GM12878 (cell line): Measurements from ENCODE around the gene BCAS3. TPM values are rescaled to one million over a fixed set of nuclear protein-coding genes. Genes with fewer than 3 reads are reported as not detected.

Source experiments
- ATAC-seq: fragments of 200-7000 bp; cut with Tn5 transposase; 3 replicates; pipeline ENCODE4 v1.9.1; 2020; ENCODE audit warnings: mild to moderate bottlenecking, moderate library complexity
- BruUV-seq: library from RNA; stranded (reverse); fragments of 400-500 nt; replicated peaks from 2 replicates; lab custom pipeline; 2021; lab: Mats Ljungman, UMichigan
- CTCF ChIA-PET: fragments of 300-600 bp; sonication (Branson Sonifier 250); formaldehyde crosslinking; extraction: SDS; loops from one replicate; lab custom pipeline; 2021; ENCODE audit warnings: inconsistent platforms; lab: Yijun Ruan, JAX
- POLR2A ChIA-PET: fragments of 350-600 bp; formaldehyde crosslinking; extraction: SDS; loops from one replicate; lab custom pipeline; 2021; ENCODE audit warnings: inconsistent platforms; lab: Charles Lee
- RAD21 ChIA-PET: fragments of 300-600 bp; sonication (Branson Sonifier 250); formaldehyde crosslinking; loops from one replicate; lab custom pipeline; 2023; ENCODE audit warnings: antibody characterized with exemption; ENCODE audit not compliant: unreplicated experiment; lab: Charles Lee
- SMC1A ChIA-PET: fragments of 300-600 bp; sonication (Branson Sonifier 250); formaldehyde crosslinking; loops from one replicate; lab custom pipeline; 2023; ENCODE audit not compliant: unreplicated experiment, uncharacterized antibody; lab: Charles Lee
- DNase-seq: peaks from one replicate; pipeline ENCODE4 v3.0.0-alpha.2; 2011; ENCODE audit warnings: low read depth, low spot score
- FAIRE-seq: peaks from 3 replicates; lab custom pipeline; 2011; peaks lifted over from hg19 to GRCh38; lab: Jason Lieb, UNC
- H2AFZ ChIP-seq: 2 replicates; pipeline ENCODE4 v1.6.0; 2011; ENCODE audit warnings: low read depth, low read length, control low read depth; ENCODE audit not compliant: control insufficient read depth
- H3K27ac ChIP-seq: 2 replicates; pipeline ENCODE4 v1.5.1; 2011; ENCODE audit warnings: control low read depth; ENCODE audit not compliant: control insufficient read depth, insufficient read depth
- H3K27me3 ChIP-seq, 2 experiments: replicated peaks in 1 of 2; 2 replicates each; pipeline versions ENCODE4 v1.6.0 to v1.6.1; 2011; ENCODE audit warnings: low read length in 1 of 2; ENCODE audit not compliant: control insufficient read depth in 2 of 2, insufficient read depth in 2 of 2
- H3K36me3 ChIP-seq, 2 experiments: 2 replicates each; pipeline ENCODE4 v1.5.1; 2011; ENCODE audit warnings: low read length in 1 of 2; ENCODE audit not compliant: control insufficient read depth in 2 of 2, insufficient read depth in 2 of 2
- H3K4me1 ChIP-seq: 2 replicates; pipeline ENCODE4 v1.6.1; 2011; ENCODE audit warnings: mild to moderate bottlenecking, low read length, moderate library complexity, mixed read lengths; ENCODE audit not compliant: control insufficient read depth, insufficient read depth
- H3K4me2 ChIP-seq: 2 replicates; pipeline ENCODE4 v1.6.0; 2011; ENCODE audit warnings: control low read depth; ENCODE audit not compliant: control insufficient read depth, insufficient read depth
- H3K4me3 ChIP-seq: fragments of 200-600 bp; sonication (generic); 2 replicates; pipeline ENCODE4 v1.5.1; 2016
- H3K79me2 ChIP-seq: 2 replicates; pipeline ENCODE4 v1.6.0; 2011; ENCODE audit warnings: low read length; ENCODE audit not compliant: control insufficient read depth, insufficient read depth
- H3K9ac ChIP-seq: 2 replicates; pipeline ENCODE4 v1.8.0; 2011; ENCODE audit warnings: low read length, control low read depth, mixed read lengths; ENCODE audit not compliant: control insufficient read depth, insufficient read depth
- H3K9me3 ChIP-seq: replicated peaks from 3 replicates; pipeline ENCODE4 v1.5.1; 2011; ENCODE audit warnings: mild to moderate bottlenecking, low read length; ENCODE audit not compliant: control insufficient read depth, insufficient read depth
- H4K20me1 ChIP-seq: 2 replicates; pipeline ENCODE4 v1.6.0; 2011; ENCODE audit not compliant: control insufficient read depth, insufficient read depth
- ATF7 ChIP-seq: fragments of 450-650 bp; IDR thresholded peaks from 2 replicates; pipeline ENCODE4 v1.6.1; 2016; ENCODE audit warnings: low read depth, mild to moderate bottlenecking
- BMI1 ChIP-seq: fragments of 450-650 bp; IDR thresholded peaks from 2 replicates; pipeline ENCODE4 v1.6.1; 2016; ENCODE audit warnings: mild to moderate bottlenecking, moderate library complexity, borderline replicate concordance
- CBFB ChIP-seq: IDR thresholded peaks from 2 replicates; pipeline ENCODE4 v1.6.1; 2016; ENCODE audit warnings: antibody characterized with exemption, low read depth
- CEBPB ChIP-seq, 2 experiments: fragments of 150-350 bp in 1 of 2; IDR thresholded peaks; 2 replicates each; pipeline ENCODE4 v1.6.1; 2012 to 2014; ENCODE audit warnings: low read depth in 2 of 2, low read length in 2 of 2, borderline replicate concordance in 1 of 2, inconsistent platforms in 1 of 2
- ETV6 ChIP-seq, 2 experiments: fragments of 450-650 bp in 1 of 2; IDR thresholded peaks in 1 of 2; conservative IDR thresholded peaks in 1 of 2; 2 replicates each; pipeline ENCODE4 v1.6.1; 2014; ENCODE audit warnings: antibody characterized with exemption in 1 of 2, borderline replicate concordance in 1 of 2, low read depth in 1 of 2, mild to moderate bottlenecking in 1 of 2, moderate library complexity in 1 of 2
- FOS ChIP-seq: IDR thresholded peaks from 3 replicates; pipeline ENCODE4 v1.6.1; 2011; ENCODE audit warnings: borderline replicate concordance; ENCODE audit not compliant: insufficient read length; ENCODE audit errors: extremely low read depth
- NFXL1 ChIP-seq: fragments of 450-650 bp; IDR thresholded peaks from 2 replicates; pipeline ENCODE4 v1.6.1; 2017; ENCODE audit warnings: antibody characterized with exemption, mild to moderate bottlenecking, borderline replicate concordance
- NR2C1 ChIP-seq: fragments of 450-650 bp; IDR thresholded peaks from 2 replicates; pipeline ENCODE4 v1.6.1; 2017; ENCODE audit warnings: antibody characterized with exemption, mild to moderate bottlenecking, moderate library complexity
- POU2F2 ChIP-seq: IDR thresholded peaks from 3 replicates; pipeline ENCODE4 v1.6.1; 2011; ENCODE audit warnings: low read depth, mild to moderate bottlenecking, low read length, borderline replicate concordance
- RFX5 ChIP-seq: IDR thresholded peaks from 2 replicates; pipeline ENCODE4 v1.6.1; 2011; ENCODE audit warnings: low read depth, low read length, improper control_type of control experiment
- TBL1XR1 ChIP-seq: IDR thresholded peaks from 2 replicates; pipeline ENCODE4 v1.6.1; 2012; ENCODE audit warnings: low read depth, low read length, improper control_type of control experiment
- ZBED1 ChIP-seq: IDR thresholded peaks from 2 replicates; pipeline ENCODE4 v1.6.1; 2016; ENCODE audit warnings: borderline replicate concordance
- WGBS: methylation state at CpG from one replicate; pipeline ENCODE4 v1.1.6; 2016; ENCODE audit warnings: low lambda C conversion rate; ENCODE audit not compliant: insufficient replicate concordance, insufficient coverage; ENCODE audit errors: missing lambda C conversion rate; 5-methylcytosine and 5-hydroxymethylcytosine counted together
- in situ Hi-C: fragments of 300-500 bp; cut with MboI; formaldehyde crosslinking; loops from 9 replicates; pipeline ENCODE4 v1.14.3; 2018; ENCODE audit warnings: mixed read lengths
- intact Hi-C: fragments of 100-400 bp; cut with micrococcal nuclease; formaldehyde crosslinking; loops from one replicate; pipeline ENCODE4 v1.14.2; 2022; ENCODE audit not compliant: unreplicated experiment
- polyA plus RNA-seq, 11 experiments: library from polyadenylated mRNA; depleted of rRNA in 4 of 11; unstranded in 6 of 11; stranded (reverse) in 5 of 11; fragments of >200 nt; fragmentation: Nextera tagmentation in 4 of 11; fragmentation: Illumina TruSeq in 1 of 11; extraction: Ambion mirVana in 4 of 11; extraction: Trizol in 1 of 11; gene quantifications; 1 replicate in 1 of 11; 2 replicates in 10 of 11; pipeline versions ENCODE4 v1.2.1 to v1.2.3, GENCODE V29; 2011 to 2016; ENCODE audit warnings: inconsistent platforms in 2 of 11, missing spikeins in 2 of 11, low read depth in 1 of 11
- total RNA-seq, 4 experiments: library from RNA; depleted of rRNA in 3 of 4; stranded (reverse); fragments of >200 nt in 3 of 4; fragmentation: Illumina TruSeq in 1 of 4; extraction: Trizol in 1 of 4; gene quantifications; 2 replicates each; pipeline versions ENCODE4 v1.2.1 to v1.2.3, GENCODE V29; 2013 to 2021
- TF ChIP-seq, protein P1 (sequence below): IDR thresholded peaks from 2 replicates; pipeline ENCODE4 v1.6.1; 2012; ENCODE audit warnings: low read depth, low read length, improper control_type of control experiment
- TF ChIP-seq, protein P2 (sequence below): fragments of 450-650 bp; IDR thresholded peaks from 2 replicates; pipeline ENCODE4 v1.6.1; 2017; ENCODE audit warnings: antibody characterized with exemption, mild to moderate bottlenecking, moderate library complexity
- TF ChIP-seq, protein P3 (sequence below), 3 experiments: IDR thresholded peaks in 2 of 3; conservative IDR thresholded peaks in 1 of 3; 2 replicates each; pipeline ENCODE4 v1.5.1; 2011; ENCODE audit warnings: low read depth in 3 of 3, low read length in 3 of 3, mild to moderate bottlenecking in 3 of 3, control low read depth in 2 of 3, moderate library complexity in 2 of 3, inconsistent platforms in 1 of 3, mixed read lengths in 1 of 3; ENCODE audit not compliant: control insufficient read depth in 2 of 3, insufficient read depth in 1 of 3; ENCODE audit errors: extremely low read depth in 1 of 3
- TF ChIP-seq, protein P4 (sequence below): fragments of 150-350 bp; IDR thresholded peaks from 2 replicates; pipeline ENCODE4 v1.6.1; 2014; ENCODE audit warnings: mild to moderate bottlenecking, low read depth, low read length

The BCAS3 gene
- total and polyA plus RNA-seq, 10 of the 15 experiments (the other 5 are each of a cell fraction or from before 2014, with no cell fraction given), result 2.1 to 11.0 (median 6.6) TPM

DNA sequence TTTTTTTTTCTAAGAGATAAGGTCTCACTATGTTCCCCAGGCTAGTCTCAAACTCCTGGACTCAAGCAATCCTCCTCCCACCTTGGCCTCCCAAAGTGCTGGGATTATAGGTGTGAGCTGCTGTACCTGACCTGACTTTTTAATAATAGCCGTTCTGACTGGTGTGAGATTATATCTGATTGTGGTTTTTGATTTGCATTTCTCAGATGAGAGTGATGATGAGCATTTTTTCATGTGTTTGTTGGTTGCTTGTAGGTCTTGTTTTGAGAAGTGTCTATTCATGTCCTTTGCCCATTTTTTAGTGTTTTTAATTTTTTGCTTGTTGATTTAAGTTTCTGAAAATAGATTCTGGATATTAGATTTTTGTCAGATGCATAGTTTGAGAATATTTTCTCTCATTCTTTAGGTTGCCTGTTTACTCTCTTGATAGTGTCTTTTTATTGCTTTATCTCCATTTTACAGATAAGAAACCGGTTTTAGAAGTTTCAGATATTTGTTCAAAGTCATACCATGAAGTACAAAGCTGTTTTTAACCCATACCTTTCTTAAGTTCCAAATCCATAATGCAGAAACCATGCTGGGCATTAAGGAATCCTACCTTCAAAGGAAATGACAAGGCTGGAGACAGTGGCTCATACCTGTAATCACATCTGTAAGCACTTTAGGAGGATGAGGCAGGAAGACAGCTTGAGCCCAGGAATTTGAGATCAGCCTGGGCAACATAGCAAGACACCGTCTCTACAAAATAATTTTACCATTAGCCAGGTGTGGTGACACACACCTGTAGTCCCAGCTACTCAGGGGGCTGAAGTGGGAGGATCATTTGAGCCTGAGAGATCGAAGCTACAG, 553.5 kb downstream of the BCAS3 start:
- ChIA-PET RAD21 (no interaction called here), SMC1A (no interaction called here), CTCF (interaction anchor here (0.6 kb wide), 1 partner anchor 21 kb away, joined by 3 read pairs; no protein-coding TSS in a partner anchor), POLR2A (interaction anchor here (0.7 kb wide), 1 partner anchor 1950 kb away, joined by 5 read pairs; no protein-coding TSS in a partner anchor)
- Histone ChIP-seq H3K4me3 (no peak overlapping the region), H3K9ac (no peak overlapping the region), H4K20me1 (no peaks in the 10 kb centered on the region), H3K4me2 (no peak overlapping the region), H3K36me3 (no peaks in the 10 kb centered on the region), H3K27me3 (no peaks in the 10 kb centered on the region), H3K4me1 (no peaks in the 10 kb centered on the region), H2AFZ (no peak overlapping the region), H3K9me3 (no peaks in the 10 kb centered on the region), H3K27ac (no peak overlapping the region), H3K79me2 (no peaks in the 10 kb centered on the region)
- no TSS peak for BruUV-seq
- in situ Hi-C loops (no loop called here), intact Hi-C loops (loop anchor here (10.0 kb wide), 1 partner anchor 226 kb away; no protein-coding TSS in a partner anchor)
- ATAC-seq, result peak; percentile 55
- DNase-seq, result no peak
- FAIRE-seq, result no peak
- WGBS, result 18% methylated on average over 4 of the region's 4 CpGs
- TF ChIP-seq, protein P1, sequence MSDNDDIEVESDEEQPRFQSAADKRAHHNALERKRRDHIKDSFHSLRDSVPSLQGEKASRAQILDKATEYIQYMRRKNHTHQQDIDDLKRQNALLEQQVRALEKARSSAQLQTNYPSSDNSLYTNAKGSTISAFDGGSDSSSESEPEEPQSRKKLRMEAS, result no peak
- TF ChIP-seq, protein P2, sequence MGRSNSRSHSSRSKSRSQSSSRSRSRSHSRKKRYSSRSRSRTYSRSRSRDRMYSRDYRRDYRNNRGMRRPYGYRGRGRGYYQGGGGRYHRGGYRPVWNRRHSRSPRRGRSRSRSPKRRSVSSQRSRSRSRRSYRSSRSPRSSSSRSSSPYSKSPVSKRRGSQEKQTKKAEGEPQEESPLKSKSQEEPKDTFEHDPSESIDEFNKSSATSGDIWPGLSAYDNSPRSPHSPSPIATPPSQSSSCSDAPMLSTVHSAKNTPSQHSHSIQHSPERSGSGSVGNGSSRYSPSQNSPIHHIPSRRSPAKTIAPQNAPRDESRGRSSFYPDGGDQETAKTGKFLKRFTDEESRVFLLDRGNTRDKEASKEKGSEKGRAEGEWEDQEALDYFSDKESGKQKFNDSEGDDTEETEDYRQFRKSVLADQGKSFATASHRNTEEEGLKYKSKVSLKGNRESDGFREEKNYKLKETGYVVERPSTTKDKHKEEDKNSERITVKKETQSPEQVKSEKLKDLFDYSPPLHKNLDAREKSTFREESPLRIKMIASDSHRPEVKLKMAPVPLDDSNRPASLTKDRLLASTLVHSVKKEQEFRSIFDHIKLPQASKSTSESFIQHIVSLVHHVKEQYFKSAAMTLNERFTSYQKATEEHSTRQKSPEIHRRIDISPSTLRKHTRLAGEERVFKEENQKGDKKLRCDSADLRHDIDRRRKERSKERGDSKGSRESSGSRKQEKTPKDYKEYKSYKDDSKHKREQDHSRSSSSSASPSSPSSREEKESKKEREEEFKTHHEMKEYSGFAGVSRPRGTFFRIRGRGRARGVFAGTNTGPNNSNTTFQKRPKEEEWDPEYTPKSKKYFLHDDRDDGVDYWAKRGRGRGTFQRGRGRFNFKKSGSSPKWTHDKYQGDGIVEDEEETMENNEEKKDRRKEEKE, result no peak
- no peak for TF ChIP-seq NR2C1
- TF ChIP-seq TBL1XR1, result no peak
- TF ChIP-seq CEBPB (IDR thresholded peaks at IDR 0.05; ENCODE audit: borderline replicate concordance in 1 of 2, low read depth in 2 of 2, low read length in 2 of 2), result no peak
- peak; percentile 70; the same call in 1 of the 2 replicates for TF ChIP-seq NFXL1
- TF ChIP-seq ZBED1, result no peak
- peak; percentile 25; the same call in 1 of the 3 replicates for TF ChIP-seq POU2F2
- TF ChIP-seq, protein P3, sequence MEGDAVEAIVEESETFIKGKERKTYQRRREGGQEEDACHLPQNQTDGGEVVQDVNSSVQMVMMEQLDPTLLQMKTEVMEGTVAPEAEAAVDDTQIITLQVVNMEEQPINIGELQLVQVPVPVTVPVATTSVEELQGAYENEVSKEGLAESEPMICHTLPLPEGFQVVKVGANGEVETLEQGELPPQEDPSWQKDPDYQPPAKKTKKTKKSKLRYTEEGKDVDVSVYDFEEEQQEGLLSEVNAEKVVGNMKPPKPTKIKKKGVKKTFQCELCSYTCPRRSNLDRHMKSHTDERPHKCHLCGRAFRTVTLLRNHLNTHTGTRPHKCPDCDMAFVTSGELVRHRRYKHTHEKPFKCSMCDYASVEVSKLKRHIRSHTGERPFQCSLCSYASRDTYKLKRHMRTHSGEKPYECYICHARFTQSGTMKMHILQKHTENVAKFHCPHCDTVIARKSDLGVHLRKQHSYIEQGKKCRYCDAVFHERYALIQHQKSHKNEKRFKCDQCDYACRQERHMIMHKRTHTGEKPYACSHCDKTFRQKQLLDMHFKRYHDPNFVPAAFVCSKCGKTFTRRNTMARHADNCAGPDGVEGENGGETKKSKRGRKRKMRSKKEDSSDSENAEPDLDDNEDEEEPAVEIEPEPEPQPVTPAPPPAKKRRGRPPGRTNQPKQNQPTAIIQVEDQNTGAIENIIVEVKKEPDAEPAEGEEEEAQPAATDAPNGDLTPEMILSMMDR (IDR thresholded peaks at IDR 0.05 in 2 of 3, conservative IDR thresholded peaks at IDR 0.05 in 1 of 3; ENCODE audit: control insufficient read depth in 2 of 3, extremely low read depth in 1 of 3, insufficient read depth in 1 of 3, low read depth in 3 of 3, low read length in 3 of 3), result no peak
- TF ChIP-seq ETV6 (conservative IDR thresholded peaks at IDR 0.05 in 1 of 2, IDR thresholded peaks at IDR 0.05 in 1 of 2; ENCODE audit: borderline replicate concordance in 1 of 2, low read depth in 1 of 2), result peak in 1 of 2 experiments; percentile 97; a peak in 2 of 4 replicates
- no peak for TF ChIP-seq BMI1
- no peak for TF ChIP-seq FOS
- no peak for TF ChIP-seq CBFB
- TF ChIP-seq ATF7, result no peak
- TF ChIP-seq, protein P4, sequence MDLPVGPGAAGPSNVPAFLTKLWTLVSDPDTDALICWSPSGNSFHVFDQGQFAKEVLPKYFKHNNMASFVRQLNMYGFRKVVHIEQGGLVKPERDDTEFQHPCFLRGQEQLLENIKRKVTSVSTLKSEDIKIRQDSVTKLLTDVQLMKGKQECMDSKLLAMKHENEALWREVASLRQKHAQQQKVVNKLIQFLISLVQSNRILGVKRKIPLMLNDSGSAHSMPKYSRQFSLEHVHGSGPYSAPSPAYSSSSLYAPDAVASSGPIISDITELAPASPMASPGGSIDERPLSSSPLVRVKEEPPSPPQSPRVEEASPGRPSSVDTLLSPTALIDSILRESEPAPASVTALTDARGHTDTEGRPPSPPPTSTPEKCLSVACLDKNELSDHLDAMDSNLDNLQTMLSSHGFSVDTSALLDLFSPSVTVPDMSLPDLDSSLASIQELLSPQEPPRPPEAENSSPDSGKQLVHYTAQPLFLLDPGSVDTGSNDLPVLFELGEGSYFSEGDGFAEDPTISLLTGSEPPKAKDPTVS, result no peak
- TF ChIP-seq RFX5, result no peak
